ENCODE measurements around the gene P2RY2.

The P2RY2 gene

GRCh38 chr11:73194593-73194992, 23.5 kb upstream of the P2RY2 start:
- Histone ChIP-seq H3K4me3 (ENCODE audit: insufficient read depth, low read length, poor library complexity, severe bottlenecking) (no peak overlapping the region), H3K9me3 (ENCODE audit: insufficient read depth, low read length) (no peaks in the 10 kb centered on the region), H3K4me2 (ENCODE audit: low read depth, low read length, poor library complexity, severe bottlenecking) (no peak overlapping the region), H3K36me3 (ENCODE audit: low read length) (no peaks in the 10 kb centered on the region), H3K9me2 (replicated peaks; ENCODE audit: insufficient read depth, low read length) (no peaks in the 10 kb centered on the region), H3K27me3 (ENCODE audit: low read length) (no peaks in the 10 kb centered on the region), H3K27ac (ENCODE audit: low read depth, low read length) (no peak overlapping the region), H4K20me1 (ENCODE audit: low read depth, low read length) (no peaks in the 10 kb centered on the region), H3K9ac (ENCODE audit: low read length) (no peak overlapping the region), H2AFZ (ENCODE audit: low read depth, low read length, severe bottlenecking) (no peak overlapping the region), H3F3A (ENCODE audit: insufficient read depth) (no peaks in the 10 kb centered on the region), H3K79me2 (ENCODE audit: insufficient read depth, low read length) (no peaks in the 10 kb centered on the region)
- TF ChIP-seq EZH2phosphoT487 (conservative IDR thresholded peaks at IDR 0.05; ENCODE audit: low read length), result no peak
- TF ChIP-seq, protein P1, sequence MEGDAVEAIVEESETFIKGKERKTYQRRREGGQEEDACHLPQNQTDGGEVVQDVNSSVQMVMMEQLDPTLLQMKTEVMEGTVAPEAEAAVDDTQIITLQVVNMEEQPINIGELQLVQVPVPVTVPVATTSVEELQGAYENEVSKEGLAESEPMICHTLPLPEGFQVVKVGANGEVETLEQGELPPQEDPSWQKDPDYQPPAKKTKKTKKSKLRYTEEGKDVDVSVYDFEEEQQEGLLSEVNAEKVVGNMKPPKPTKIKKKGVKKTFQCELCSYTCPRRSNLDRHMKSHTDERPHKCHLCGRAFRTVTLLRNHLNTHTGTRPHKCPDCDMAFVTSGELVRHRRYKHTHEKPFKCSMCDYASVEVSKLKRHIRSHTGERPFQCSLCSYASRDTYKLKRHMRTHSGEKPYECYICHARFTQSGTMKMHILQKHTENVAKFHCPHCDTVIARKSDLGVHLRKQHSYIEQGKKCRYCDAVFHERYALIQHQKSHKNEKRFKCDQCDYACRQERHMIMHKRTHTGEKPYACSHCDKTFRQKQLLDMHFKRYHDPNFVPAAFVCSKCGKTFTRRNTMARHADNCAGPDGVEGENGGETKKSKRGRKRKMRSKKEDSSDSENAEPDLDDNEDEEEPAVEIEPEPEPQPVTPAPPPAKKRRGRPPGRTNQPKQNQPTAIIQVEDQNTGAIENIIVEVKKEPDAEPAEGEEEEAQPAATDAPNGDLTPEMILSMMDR (IDR thresholded peaks at IDR 0.05; ENCODE audit: insufficient read depth, low read length, poor library complexity, severe bottlenecking), result no peak

- no peak overlapping the region for H3K9ac ChIP-seq (ENCODE audit: low read length)
- H3K9me2 ChIP-seq (replicated peaks; ENCODE audit: insufficient read depth, low read length), result no peaks in the 10 kb centered on the region
- H2AFZ ChIP-seq (ENCODE audit: low read depth, low read length, severe bottlenecking), result no peak overlapping the region
- no peaks in the 10 kb centered on the region for H3K9me3 ChIP-seq (ENCODE audit: insufficient read depth, low read length)
- no peaks in the 10 kb centered on the region for H3K79me2 ChIP-seq (ENCODE audit: insufficient read depth, low read length)
- H3K36me3 ChIP-seq (ENCODE audit: low read length), result no peaks in the 10 kb centered on the region
- no peak overlapping the region for H3K4me3 ChIP-seq (ENCODE audit: insufficient read depth, low read length, poor library complexity, severe bottlenecking)
- no peak overlapping the region for H3K27ac ChIP-seq (ENCODE audit: low read depth, low read length)
- no peaks in the 10 kb centered on the region for H3F3A ChIP-seq (ENCODE audit: insufficient read depth)
- H3K4me2 ChIP-seq (ENCODE audit: low read depth, low read length, poor library complexity, severe bottlenecking), result no peak overlapping the region
- H4K20me1 ChIP-seq (ENCODE audit: low read depth, low read length), result no peaks in the 10 kb centered on the region
- no peak for TF ChIP-seq EZH2phosphoT487 (conservative IDR thresholded peaks at IDR 0.05; ENCODE audit: low read length)
- TF ChIP-seq, protein P1 (IDR thresholded peaks at IDR 0.05; ENCODE audit: insufficient read depth, low read length, poor library complexity, severe bottlenecking), result no peak
- H3K27me3 ChIP-seq (ENCODE audit: low read length), result no peaks in the 10 kb centered on the region
These were observed 22.7 kb upstream of the P2RY2 start for GRCh38 chr11:73195191-73196007.

GRCh38 chr11:73196576-73196975, 21.5 kb upstream of the P2RY2 start:
- H3K9me2 ChIP-seq (replicated peaks; ENCODE audit: insufficient read depth, low read length), result no peaks in the 10 kb centered on the region
- no peak overlapping the region for H3K4me2 ChIP-seq (ENCODE audit: low read depth, low read length, poor library complexity, severe bottlenecking)
- TF ChIP-seq, protein P1 (IDR thresholded peaks at IDR 0.05; ENCODE audit: insufficient read depth, low read length, poor library complexity, severe bottlenecking), result no peak
- H3F3A ChIP-seq (ENCODE audit: insufficient read depth), result no peaks in the 10 kb centered on the region
- H3K4me3 ChIP-seq (ENCODE audit: insufficient read depth, low read length, poor library complexity, severe bottlenecking), result no peak overlapping the region
- H2AFZ ChIP-seq (ENCODE audit: low read depth, low read length, severe bottlenecking), result no peak overlapping the region
- H3K9me3 ChIP-seq (ENCODE audit: insufficient read depth, low read length), result no peaks in the 10 kb centered on the region
- no peak overlapping the region for H3K27ac ChIP-seq (ENCODE audit: low read depth, low read length)
- no peak overlapping the region for H3K9ac ChIP-seq (ENCODE audit: low read length)
- no peaks in the 10 kb centered on the region for H4K20me1 ChIP-seq (ENCODE audit: low read depth, low read length)
- H3K27me3 ChIP-seq (ENCODE audit: low read length), result no peaks in the 10 kb centered on the region
- no peaks in the 10 kb centered on the region for H3K79me2 ChIP-seq (ENCODE audit: insufficient read depth, low read length)
- no peaks in the 10 kb centered on the region for H3K36me3 ChIP-seq (ENCODE audit: low read length)

Measured in SU-DHL-6 (cell line).